Epithelial cell of proximal tubule (primary cell): ENCODE measurements around the gene IFI30. TPM values are rescaled to one million over a fixed set of nuclear protein-coding genes. Genes with fewer than 3 reads are reported as not detected.

Experiments used
- DNase-seq: peaks from one replicate; pipeline ENCODE4 v3.0.0-alpha.2; 2011; ENCODE audit warnings: low read depth
- H3K4me3 ChIP-seq: 2 replicates; pipeline ENCODE4 v1.5.1; 2011; ENCODE audit warnings: low read depth, mild to moderate bottlenecking, low read length
- CTCF ChIP-seq: conservative IDR thresholded peaks from 2 replicates; pipeline ENCODE4 v1.5.1; 2012; ENCODE audit warnings: low read depth, mild to moderate bottlenecking, low read length
- total RNA-seq: library from RNA; depleted of rRNA; stranded (reverse); fragments of >200 nt; gene quantifications from 2 replicates; pipeline ENCODE4 v1.2.3, GENCODE V29; 2015

IFI30 gene
- total RNA-seq, 1 donor from 2014 or later: 10.1 TPM

- no peak for TF ChIP-seq CTCF
- DNase-seq: no peak
Measured at GRCh38 chr19:18143902-18144301, 29.7 kb upstream of the IFI30 start.

GRCh38 chr19:18144361-18144760 is 29.3 kb upstream of the IFI30 start:
- TF ChIP-seq CTCF: no peak
- no peak for DNase-seq
- no peak overlapping the region for H3K4me3 ChIP-seq

More at GRCh38 chr19:18143902-18144301, 29.7 kb upstream of the IFI30 start:
- H3K4me3 ChIP-seq: no peak overlapping the region

GRCh38 chr19:18144906-18145305 is 28.7 kb upstream of the IFI30 start:
- DNase-seq: no peak
- no peak for TF ChIP-seq CTCF
- no peak overlapping the region for H3K4me3 ChIP-seq

GRCh38 chr19:18145391-18145999 is 28.1 kb upstream of the IFI30 start:
- no peak for DNase-seq
- no peak overlapping the region for H3K4me3 ChIP-seq
- TF ChIP-seq CTCF: no peak

- DNase-seq: no peak
- TF ChIP-seq CTCF: no peak
- H3K4me3 ChIP-seq: no peak overlapping the region
Measured at GRCh38 chr19:18147396-18147795, 26.2 kb upstream of the IFI30 start.

GRCh38 chr19:18149596-18149975 is 24.0 kb upstream of the IFI30 start:
- no peak overlapping the region for H3K4me3 ChIP-seq
- TF ChIP-seq CTCF: no peak
- no peak for DNase-seq
